HepG2 (cell line): ENCODE data around the gene KLHDC8B. TPM values are rescaled to one million over a fixed set of nuclear protein-coding genes. Genes with fewer than 3 reads are reported as not detected.

ENCODE experiments used
- ARID4A ChIP-seq: sonication (generic); formaldehyde crosslinking; IDR thresholded peaks from 2 replicates; pipeline ENCODE4 v1.5.0; 2020; ENCODE audit warnings: mild to moderate bottlenecking, missing genetic modification reagents, borderline replicate concordance
- CHD4 ChIP-seq: fragments of 200-600 bp; sonication (generic); IDR thresholded peaks from 2 replicates; pipeline ENCODE4 v1.7.0; 2017; ENCODE audit warnings: mild to moderate bottlenecking, low read length, borderline replicate concordance
- FOSL1 ChIP-seq: sonication (generic); formaldehyde crosslinking; IDR thresholded peaks from 2 replicates; pipeline ENCODE4 v1.9.0; 2021; ENCODE audit warnings: missing genetic modification reagents, borderline replicate concordance
- FOXA1 ChIP-seq, 2 experiments: fragments of 450-650 bp in 1 of 2; sonication (generic) in 1 of 2; formaldehyde crosslinking in 1 of 2; IDR thresholded peaks; 2 replicates each; pipeline versions ENCODE4 v1.4.0 to v1.6.1; 2016 to 2020; ENCODE audit warnings: missing genetic modification reagents in 1 of 2
- GLMP ChIP-seq: sonication (generic); formaldehyde crosslinking; IDR thresholded peaks from 2 replicates; pipeline ENCODE4 v1.9.0; 2021; ENCODE audit warnings: missing genetic modification reagents, mild to moderate bottlenecking, borderline replicate concordance
- JUNB ChIP-seq: sonication (generic); formaldehyde crosslinking; IDR thresholded peaks from 2 replicates; pipeline ENCODE4 v1.8.0; 2022; ENCODE audit warnings: missing genetic modification reagents, mild to moderate bottlenecking, borderline replicate concordance
- NFYC ChIP-seq: IDR thresholded peaks from 2 replicates; pipeline ENCODE4 v1.6.1; 2016; ENCODE audit warnings: missing genetic modification reagents, missing compliant biosample characterization
- SRY ChIP-seq: sonication (generic); formaldehyde crosslinking; IDR thresholded peaks from 2 replicates; pipeline ENCODE4 v1.8.0; 2022; ENCODE audit warnings: mild to moderate bottlenecking, missing genetic modification reagents
- ZBTB42 ChIP-seq: sonication (generic); formaldehyde crosslinking; IDR thresholded peaks from 2 replicates; pipeline ENCODE4 v1.5.0; 2020; ENCODE audit warnings: mild to moderate bottlenecking, missing genetic modification reagents
- ZNF629 ChIP-seq: sonication (generic); formaldehyde crosslinking; conservative IDR thresholded peaks from 2 replicates; pipeline ENCODE4 v1.5.0; 2020; ENCODE audit warnings: missing genetic modification reagents
- ZNF740 ChIP-seq: sonication (generic); formaldehyde crosslinking; IDR thresholded peaks from 2 replicates; pipeline ENCODE4 v1.4.0; 2020; ENCODE audit warnings: missing genetic modification reagents
- polyA plus RNA-seq, 8 experiments: library from polyadenylated mRNA; depleted of rRNA in 3 of 8; stranded (reverse) in 7 of 8; unstranded in 1 of 8; fragments of >200 nt; fragmentation: Illumina TruSeq in 4 of 8; extraction: Trizol in 4 of 8; gene quantifications; 2 replicates each; pipeline versions ENCODE4 v1.2.1 to v1.2.3, GENCODE V29; 2011 to 2016; ENCODE audit warnings: low read depth in 4 of 8, missing spikeins in 1 of 8, mixed read lengths in 1 of 8; ENCODE audit not compliant: insufficient read depth in 1 of 8
- total RNA-seq, 5 experiments: library from RNA; depleted of rRNA; stranded (reverse); fragments of >200 nt; fragmentation: Illumina TruSeq; extraction: Trizol; gene quantifications; 2 replicates each; pipeline ENCODE4 v1.2.3, GENCODE V29; 2016; ENCODE audit warnings: low read depth in 1 of 5
- TF ChIP-seq, protein P1 (sequence below): conservative IDR thresholded peaks from 2 replicates; pipeline ENCODE4 v1.6.1; 2018; ENCODE audit warnings: missing genetic modification reagents
- TF ChIP-seq, protein P2 (sequence below): sonication (generic); formaldehyde crosslinking; IDR thresholded peaks from 2 replicates; pipeline ENCODE4 v1.5.0; 2020; ENCODE audit warnings: missing genetic modification reagents
- TF ChIP-seq, protein P3 (sequence below): sonication (generic); formaldehyde crosslinking; IDR thresholded peaks from 2 replicates; pipeline ENCODE4 v1.8.0; 2022; ENCODE audit warnings: mild to moderate bottlenecking, missing genetic modification reagents, borderline replicate concordance
- TF ChIP-seq, protein P4 (sequence below): fragments of 450-650 bp; IDR thresholded peaks from 2 replicates; pipeline ENCODE4 v1.6.1; 2017; ENCODE audit warnings: mild to moderate bottlenecking

KLHDC8B gene
- total and polyA plus RNA-seq, 2 of the 13 experiments (the other 11 are each of a cell fraction or from before 2014, with no cell fraction given) = 17.2 to 17.8 TPM

DNA sequence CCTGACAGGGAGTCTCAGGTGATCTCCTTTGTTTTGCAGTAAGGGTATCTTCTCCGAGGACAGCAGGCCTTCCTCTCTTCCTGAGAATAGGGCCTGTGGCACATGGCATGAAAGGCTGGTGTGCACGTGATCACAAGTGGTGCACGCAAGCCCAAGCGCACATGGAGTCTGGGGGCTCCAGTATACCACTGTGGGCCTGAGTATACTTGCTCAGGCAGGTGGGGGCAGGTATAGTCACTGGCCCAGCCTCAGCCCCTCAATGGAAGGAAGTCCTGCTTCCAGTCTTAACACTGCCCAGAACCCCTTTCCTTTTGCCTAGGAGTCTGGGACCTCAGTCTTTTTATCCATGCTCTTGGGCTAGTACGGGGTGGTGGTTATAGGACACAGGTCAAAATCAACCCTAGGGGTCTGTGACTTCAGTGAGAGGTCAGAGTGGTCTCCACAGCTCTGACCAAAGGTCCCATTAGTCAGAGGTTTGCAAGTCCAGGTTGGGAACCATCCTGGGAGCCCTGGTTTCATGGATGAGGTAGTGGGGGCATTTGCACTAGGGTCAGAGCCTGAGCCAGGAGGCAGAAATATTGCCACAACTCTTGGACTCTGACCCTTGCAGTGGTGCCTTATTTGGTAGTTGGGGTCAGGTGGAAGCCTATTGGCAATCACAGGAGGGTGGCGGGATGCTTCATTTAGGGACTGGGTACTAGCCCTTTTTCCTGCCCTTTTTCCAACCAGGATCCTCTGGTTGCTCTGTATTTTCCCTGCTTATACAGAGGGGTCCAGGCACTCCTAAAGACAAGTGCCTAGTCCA is 4.4 kb upstream of the KLHDC8B start (continued):
- no peak; the same call in 1 of the 2 replicates for TF ChIP-seq ARID4A (CRISPR knock-in tag)
- no peak for TF ChIP-seq FOXA1 (IDR thresholded peaks at IDR 0.05)
- no peak for TF ChIP-seq FOXA1 (CRISPR knock-in tag; IDR thresholded peaks at IDR 0.05)
- TF ChIP-seq FOSL1 (CRISPR knock-in tag) = no peak
- no peak for TF ChIP-seq ZBTB42
- peak; percentile 41; the same call in 1 of the 2 replicates for TF ChIP-seq ZNF629 (CRISPR knock-in tag)
- TF ChIP-seq, protein P1, sequence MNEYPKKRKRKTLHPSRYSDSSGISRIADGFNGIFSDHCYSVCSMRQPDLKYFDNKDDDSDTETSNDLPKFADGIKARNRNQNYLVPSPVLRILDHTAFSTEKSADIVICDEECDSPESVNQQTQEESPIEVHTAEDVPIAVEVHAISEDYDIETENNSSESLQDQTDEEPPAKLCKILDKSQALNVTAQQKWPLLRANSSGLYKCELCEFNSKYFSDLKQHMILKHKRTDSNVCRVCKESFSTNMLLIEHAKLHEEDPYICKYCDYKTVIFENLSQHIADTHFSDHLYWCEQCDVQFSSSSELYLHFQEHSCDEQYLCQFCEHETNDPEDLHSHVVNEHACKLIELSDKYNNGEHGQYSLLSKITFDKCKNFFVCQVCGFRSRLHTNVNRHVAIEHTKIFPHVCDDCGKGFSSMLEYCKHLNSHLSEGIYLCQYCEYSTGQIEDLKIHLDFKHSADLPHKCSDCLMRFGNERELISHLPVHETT (CRISPR knock-in tag) = no peak
- no peak for TF ChIP-seq GLMP (CRISPR knock-in tag)
- TF ChIP-seq JUNB (CRISPR knock-in tag) = no peak
- TF ChIP-seq, protein P2, sequence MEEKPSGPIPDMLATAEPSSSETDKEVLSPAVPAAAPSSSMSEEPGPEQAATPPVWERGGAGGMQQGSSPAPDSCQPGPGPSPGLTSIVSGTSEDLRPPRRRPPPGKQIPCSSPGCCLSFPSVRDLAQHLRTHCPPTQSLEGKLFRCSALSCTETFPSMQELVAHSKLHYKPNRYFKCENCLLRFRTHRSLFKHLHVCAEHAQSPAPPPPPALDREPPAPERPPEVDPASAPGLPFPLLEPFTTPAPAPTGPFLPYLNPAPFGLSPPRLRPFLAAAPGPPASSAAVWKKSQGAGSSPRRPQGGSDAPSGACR = 0 out of 2 replicates have a peak, but pooled peaks have one; percentile 16
- TF ChIP-seq CHD4 = peak; percentile 51; the same call in 1 of the 2 replicates
- no peak; the same call in 1 of the 2 replicates for TF ChIP-seq NFYC (CRISPR knock-in tag)
- TF ChIP-seq, protein P3, sequence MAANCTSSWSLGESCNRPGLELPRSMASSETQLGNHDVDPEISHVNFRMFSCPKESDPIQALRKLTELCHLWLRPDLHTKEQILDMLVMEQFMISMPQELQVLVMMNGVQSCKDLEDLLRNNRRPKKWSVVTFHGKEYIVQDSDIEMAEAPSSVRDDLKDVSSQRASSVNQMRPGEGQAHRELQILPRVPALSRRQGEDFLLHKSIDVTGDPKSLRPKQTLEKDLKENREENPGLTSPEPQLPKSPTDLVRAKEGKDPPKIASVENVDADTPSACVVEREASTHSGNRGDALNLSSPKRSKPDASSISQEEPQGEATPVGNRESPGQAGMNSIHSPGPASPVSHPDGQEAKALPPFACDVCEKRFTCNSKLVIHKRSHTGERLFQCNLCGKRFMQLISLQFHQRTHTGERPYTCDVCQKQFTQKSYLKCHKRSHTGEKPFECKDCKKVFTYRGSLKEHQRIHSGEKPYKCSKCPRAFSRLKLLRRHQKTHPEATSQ (CRISPR knock-in tag) = no peak
- TF ChIP-seq SRY (CRISPR knock-in tag) = no peak
- no peak for TF ChIP-seq ZNF740
- TF ChIP-seq, protein P4, sequence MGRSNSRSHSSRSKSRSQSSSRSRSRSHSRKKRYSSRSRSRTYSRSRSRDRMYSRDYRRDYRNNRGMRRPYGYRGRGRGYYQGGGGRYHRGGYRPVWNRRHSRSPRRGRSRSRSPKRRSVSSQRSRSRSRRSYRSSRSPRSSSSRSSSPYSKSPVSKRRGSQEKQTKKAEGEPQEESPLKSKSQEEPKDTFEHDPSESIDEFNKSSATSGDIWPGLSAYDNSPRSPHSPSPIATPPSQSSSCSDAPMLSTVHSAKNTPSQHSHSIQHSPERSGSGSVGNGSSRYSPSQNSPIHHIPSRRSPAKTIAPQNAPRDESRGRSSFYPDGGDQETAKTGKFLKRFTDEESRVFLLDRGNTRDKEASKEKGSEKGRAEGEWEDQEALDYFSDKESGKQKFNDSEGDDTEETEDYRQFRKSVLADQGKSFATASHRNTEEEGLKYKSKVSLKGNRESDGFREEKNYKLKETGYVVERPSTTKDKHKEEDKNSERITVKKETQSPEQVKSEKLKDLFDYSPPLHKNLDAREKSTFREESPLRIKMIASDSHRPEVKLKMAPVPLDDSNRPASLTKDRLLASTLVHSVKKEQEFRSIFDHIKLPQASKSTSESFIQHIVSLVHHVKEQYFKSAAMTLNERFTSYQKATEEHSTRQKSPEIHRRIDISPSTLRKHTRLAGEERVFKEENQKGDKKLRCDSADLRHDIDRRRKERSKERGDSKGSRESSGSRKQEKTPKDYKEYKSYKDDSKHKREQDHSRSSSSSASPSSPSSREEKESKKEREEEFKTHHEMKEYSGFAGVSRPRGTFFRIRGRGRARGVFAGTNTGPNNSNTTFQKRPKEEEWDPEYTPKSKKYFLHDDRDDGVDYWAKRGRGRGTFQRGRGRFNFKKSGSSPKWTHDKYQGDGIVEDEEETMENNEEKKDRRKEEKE = no peak
